DOHH2 (cell line): ENCODE data around the gene RAET1G.
A peak's percentile ranks its signal among the peaks of the same experiment; 100 is the strongest.

Experiments
- H3F3A ChIP-seq: fragments of 200-600 bp; sonication (generic), shearing (Covaris generic); 2 replicates; pipeline ENCODE4 v1.6.0; 2016; ENCODE audit warnings: antibody characterized with exemption, mild to moderate bottlenecking; ENCODE audit not compliant: control insufficient read depth, insufficient read depth
- H3K27ac ChIP-seq: fragments of 200-600 bp; sonication (generic); 2 replicates; pipeline ENCODE4 v1.5.1; 2014; ENCODE audit warnings: low read depth, mild to moderate bottlenecking, low read length, moderate library complexity
- H3K27me3 ChIP-seq: fragments of 200-600 bp; sonication (generic); 2 replicates; pipeline ENCODE4 v1.6.1; 2014; ENCODE audit warnings: mild to moderate bottlenecking, low read length, mixed read lengths; ENCODE audit not compliant: control insufficient read depth
- H3K36me3 ChIP-seq: fragments of 200-600 bp; sonication (generic); 2 replicates; pipeline ENCODE4 v1.6.1; 2014; ENCODE audit warnings: mild to moderate bottlenecking, low read length, moderate library complexity, mixed read lengths; ENCODE audit not compliant: control insufficient read depth
- H3K4me1 ChIP-seq: fragments of 200-600 bp; sonication (generic); 2 replicates; pipeline ENCODE4 v1.6.1; 2014; ENCODE audit warnings: mild to moderate bottlenecking, low read length, mixed read lengths; ENCODE audit not compliant: control insufficient read depth
- H3K4me2 ChIP-seq: fragments of 200-600 bp; sonication (generic); 2 replicates; pipeline ENCODE4 v1.6.0; 2014; ENCODE audit warnings: mild to moderate bottlenecking, low read length, moderate library complexity
- H3K4me3 ChIP-seq: fragments of 200-600 bp; sonication (generic); 2 replicates; pipeline ENCODE4 v1.5.1; 2014; ENCODE audit warnings: mild to moderate bottlenecking, low read length, mixed read lengths
- H3K79me2 ChIP-seq: fragments of 200-600 bp; sonication (generic); 2 replicates; pipeline ENCODE4 v1.6.1; 2014; ENCODE audit warnings: mild to moderate bottlenecking, low read length, mixed read lengths; ENCODE audit not compliant: control insufficient read depth
- H3K9me2 ChIP-seq: fragments of 200-600 bp; sonication (generic); replicated peaks from 2 replicates; pipeline ENCODE4 v1.6.1; 2014; ENCODE audit warnings: mild to moderate bottlenecking, low read length, mixed read lengths; ENCODE audit not compliant: control insufficient read depth
- H3K9me3 ChIP-seq: fragments of 200-600 bp; sonication (generic); 2 replicates; pipeline ENCODE4 v1.6.1; 2014; ENCODE audit warnings: antibody characterized with exemption, low read length, mixed read lengths; ENCODE audit not compliant: control insufficient read depth, insufficient read depth
- H4K20me1 ChIP-seq: fragments of 200-600 bp; sonication (generic); 2 replicates; pipeline ENCODE4 v1.6.0; 2014; ENCODE audit warnings: low read depth, mild to moderate bottlenecking, antibody characterized with exemption, low read length, moderate library complexity; ENCODE audit not compliant: control insufficient read depth, insufficient read depth
- EZH2phosphoT487 ChIP-seq: fragments of 200-600 bp; sonication (generic); IDR thresholded peaks from 2 replicates; pipeline ENCODE4 v1.6.1; 2017; ENCODE audit warnings: borderline replicate concordance, mild to moderate bottlenecking, antibody characterized with exemption, low read length, moderate library complexity, mixed read lengths
- TF ChIP-seq, protein P1 (sequence below): fragments of 200-600 bp; sonication (generic); IDR thresholded peaks from one replicate; pipeline ENCODE4 v1.5.1; 2014; ENCODE audit warnings: antibody characterized with exemption, mild to moderate bottlenecking, low read depth, low read length; ENCODE audit not compliant: poor library complexity, severe bottlenecking

Gene RAET1G

DNA sequence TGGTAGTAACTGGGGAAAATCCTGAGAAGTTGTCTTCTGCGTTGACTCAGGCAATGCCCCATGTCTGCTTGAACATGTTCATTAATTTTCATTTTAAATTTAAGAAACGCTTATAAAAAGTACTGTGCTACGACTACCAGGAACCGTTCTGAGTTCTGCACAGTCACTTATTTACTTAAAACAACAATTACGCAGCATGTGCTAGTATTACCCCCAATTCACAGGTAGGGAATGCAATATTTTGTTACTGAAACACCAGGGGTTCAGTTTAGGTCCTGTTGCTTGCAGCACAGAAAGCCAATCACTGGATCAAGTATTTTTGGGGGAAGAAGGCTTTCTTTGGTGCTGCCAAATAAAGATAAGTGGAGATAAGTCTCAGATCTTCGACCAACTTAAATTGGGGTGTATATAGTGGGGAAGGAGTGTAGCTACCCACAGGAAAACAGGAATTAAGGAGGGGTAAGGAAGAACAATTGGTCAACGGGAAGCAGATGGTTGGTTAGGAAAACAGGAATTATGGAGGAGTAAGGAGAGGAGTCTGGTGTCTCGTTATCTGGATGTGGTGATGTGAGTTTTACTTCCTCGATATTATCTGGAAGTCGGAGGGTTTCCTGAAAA is 53.5 kb downstream of the RAET1G start:
- Histone ChIP-seq H3K27ac (no peak overlapping the region), H3K27me3 (no peaks in the 10 kb centered on the region), H4K20me1 (no peaks in the 10 kb centered on the region), H3K4me1 (peaks cover 28% of the 10 kb centered on the region), H3F3A (peaks cover 5% of the 10 kb centered on the region; the same call in 1 of the 2 replicates), H3K9me3 (peaks cover 6% of the 10 kb centered on the region; the same call in 1 of the 2 replicates), H3K4me3 (no peak overlapping the region), H3K79me2 (no peaks in the 10 kb centered on the region), H3K9me2 (no peaks in the 10 kb centered on the region), H3K36me3 (no peaks in the 10 kb centered on the region), H3K4me2 (no peak overlapping the region)
- no peak for TF ChIP-seq EZH2phosphoT487
- TF ChIP-seq, protein P1, sequence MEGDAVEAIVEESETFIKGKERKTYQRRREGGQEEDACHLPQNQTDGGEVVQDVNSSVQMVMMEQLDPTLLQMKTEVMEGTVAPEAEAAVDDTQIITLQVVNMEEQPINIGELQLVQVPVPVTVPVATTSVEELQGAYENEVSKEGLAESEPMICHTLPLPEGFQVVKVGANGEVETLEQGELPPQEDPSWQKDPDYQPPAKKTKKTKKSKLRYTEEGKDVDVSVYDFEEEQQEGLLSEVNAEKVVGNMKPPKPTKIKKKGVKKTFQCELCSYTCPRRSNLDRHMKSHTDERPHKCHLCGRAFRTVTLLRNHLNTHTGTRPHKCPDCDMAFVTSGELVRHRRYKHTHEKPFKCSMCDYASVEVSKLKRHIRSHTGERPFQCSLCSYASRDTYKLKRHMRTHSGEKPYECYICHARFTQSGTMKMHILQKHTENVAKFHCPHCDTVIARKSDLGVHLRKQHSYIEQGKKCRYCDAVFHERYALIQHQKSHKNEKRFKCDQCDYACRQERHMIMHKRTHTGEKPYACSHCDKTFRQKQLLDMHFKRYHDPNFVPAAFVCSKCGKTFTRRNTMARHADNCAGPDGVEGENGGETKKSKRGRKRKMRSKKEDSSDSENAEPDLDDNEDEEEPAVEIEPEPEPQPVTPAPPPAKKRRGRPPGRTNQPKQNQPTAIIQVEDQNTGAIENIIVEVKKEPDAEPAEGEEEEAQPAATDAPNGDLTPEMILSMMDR = no peak

DNA sequence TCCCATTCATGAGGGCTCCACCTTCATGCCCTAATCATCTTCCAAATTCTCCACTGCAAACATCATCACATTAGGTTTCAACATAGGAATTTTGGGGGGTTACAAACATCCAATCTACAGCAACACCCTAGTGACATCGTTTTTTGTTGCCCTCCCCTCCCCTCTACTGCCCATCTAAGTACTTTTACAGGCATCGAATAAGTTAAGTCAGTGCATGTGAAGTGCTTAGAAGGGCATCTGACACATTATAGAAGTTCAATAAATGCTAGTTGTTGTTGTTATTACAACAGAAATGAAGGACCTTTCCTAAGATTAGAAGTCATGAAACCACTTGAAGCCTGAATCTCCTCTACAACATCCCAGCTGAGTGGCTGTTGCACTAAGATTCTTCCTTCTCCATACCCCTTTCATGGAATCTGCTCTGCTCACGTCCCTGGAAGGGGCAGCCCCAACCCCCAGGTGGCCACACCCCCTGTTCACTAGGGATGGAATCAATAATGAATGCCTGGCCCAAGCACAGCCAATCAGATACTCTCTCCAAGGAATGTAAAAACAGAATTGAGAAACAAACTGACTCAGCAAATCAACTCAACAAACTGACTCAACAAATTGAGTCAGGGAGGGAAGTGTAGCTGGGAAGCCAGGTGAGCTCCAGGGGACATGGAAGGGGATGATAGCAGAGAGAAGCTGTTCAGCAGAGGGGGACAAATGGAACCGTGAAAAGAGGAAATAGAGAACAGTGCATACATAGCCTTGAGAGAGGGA is 54.9 kb downstream of the RAET1G start:
- H3K9me2 ChIP-seq = no peaks in the 10 kb centered on the region
- no peak overlapping the region for H3K4me3 ChIP-seq
- peaks cover 31% of the 10 kb centered on the region for H3K4me1 ChIP-seq
- H3K27me3 ChIP-seq = peaks cover 2% of the 10 kb centered on the region
- H4K20me1 ChIP-seq = no peaks in the 10 kb centered on the region
- peaks cover 5% of the 10 kb centered on the region; the same call in 1 of the 2 replicates for H3F3A ChIP-seq
- H3K36me3 ChIP-seq = no peaks in the 10 kb centered on the region
- no peak overlapping the region; the same call in 1 of the 2 replicates for H3K27ac ChIP-seq
- TF ChIP-seq, protein P1 = no peak
- TF ChIP-seq EZH2phosphoT487 = no peak
- H3K9me3 ChIP-seq = peaks cover 6% of the 10 kb centered on the region; the same call in 1 of the 2 replicates
- peak overlapping the region; percentile 22; the same call in 1 of the 2 replicates for H3K4me2 ChIP-seq
- no peaks in the 10 kb centered on the region for H3K79me2 ChIP-seq
